ENCODE results near the gene LIPT2. TPM values are rescaled to one million over a fixed set of nuclear protein-coding genes. Genes with fewer than 3 reads are reported as not detected.

The LIPT2 gene
- total RNA-seq, 6 experiments from 2014 or later = 0.89 to 2.9 (median 2.1) TPM

DNA sequence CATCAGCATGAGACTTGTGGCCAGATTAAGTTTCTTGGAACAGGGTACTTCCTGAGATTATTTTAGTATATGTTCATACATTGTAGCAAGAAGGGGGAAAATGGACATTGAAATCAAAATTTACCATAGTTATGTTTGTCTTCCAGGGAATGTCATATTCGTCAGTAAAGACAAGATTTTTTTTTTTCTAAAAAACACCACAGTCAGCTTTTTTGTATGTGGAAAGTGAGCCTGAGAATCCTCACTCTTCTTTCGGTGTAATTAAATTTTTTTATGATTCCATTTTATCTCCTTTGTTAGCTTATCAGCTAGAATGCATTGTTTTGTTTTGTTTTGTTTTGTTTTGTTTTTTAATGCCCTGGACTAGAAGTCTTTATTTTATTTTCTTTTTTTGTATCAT, 31.5 kb upstream of the LIPT2 start:
- no peak overlapping the region for H3K4me3 ChIP-seq
- no peak for ATAC-seq
- H3K27me3 ChIP-seq = no peaks in the 10 kb centered on the region
- no peak overlapping the region for H3K27ac ChIP-seq
- H3K36me3 ChIP-seq = no peaks in the 10 kb centered on the region
- H3K4me1 ChIP-seq = no peaks in the 10 kb centered on the region
- H3K9me3 ChIP-seq = no peaks in the 10 kb centered on the region
- DNase-seq = no peak
- intact Hi-C loops (cut with DNase I) = no loop called here
- WGBS (ENCODE audit: insufficient coverage, low coverage, low lambda C conversion rate, missing lambda C conversion rate) = 54% methylated on average over 2 of the region's 2 CpGs
- TF ChIP-seq POLR2A (IDR thresholded peaks at IDR 0.05) = no peak
- TF ChIP-seq, protein P1, sequence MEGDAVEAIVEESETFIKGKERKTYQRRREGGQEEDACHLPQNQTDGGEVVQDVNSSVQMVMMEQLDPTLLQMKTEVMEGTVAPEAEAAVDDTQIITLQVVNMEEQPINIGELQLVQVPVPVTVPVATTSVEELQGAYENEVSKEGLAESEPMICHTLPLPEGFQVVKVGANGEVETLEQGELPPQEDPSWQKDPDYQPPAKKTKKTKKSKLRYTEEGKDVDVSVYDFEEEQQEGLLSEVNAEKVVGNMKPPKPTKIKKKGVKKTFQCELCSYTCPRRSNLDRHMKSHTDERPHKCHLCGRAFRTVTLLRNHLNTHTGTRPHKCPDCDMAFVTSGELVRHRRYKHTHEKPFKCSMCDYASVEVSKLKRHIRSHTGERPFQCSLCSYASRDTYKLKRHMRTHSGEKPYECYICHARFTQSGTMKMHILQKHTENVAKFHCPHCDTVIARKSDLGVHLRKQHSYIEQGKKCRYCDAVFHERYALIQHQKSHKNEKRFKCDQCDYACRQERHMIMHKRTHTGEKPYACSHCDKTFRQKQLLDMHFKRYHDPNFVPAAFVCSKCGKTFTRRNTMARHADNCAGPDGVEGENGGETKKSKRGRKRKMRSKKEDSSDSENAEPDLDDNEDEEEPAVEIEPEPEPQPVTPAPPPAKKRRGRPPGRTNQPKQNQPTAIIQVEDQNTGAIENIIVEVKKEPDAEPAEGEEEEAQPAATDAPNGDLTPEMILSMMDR (IDR thresholded peaks at IDR 0.05) = no peak

DNA sequence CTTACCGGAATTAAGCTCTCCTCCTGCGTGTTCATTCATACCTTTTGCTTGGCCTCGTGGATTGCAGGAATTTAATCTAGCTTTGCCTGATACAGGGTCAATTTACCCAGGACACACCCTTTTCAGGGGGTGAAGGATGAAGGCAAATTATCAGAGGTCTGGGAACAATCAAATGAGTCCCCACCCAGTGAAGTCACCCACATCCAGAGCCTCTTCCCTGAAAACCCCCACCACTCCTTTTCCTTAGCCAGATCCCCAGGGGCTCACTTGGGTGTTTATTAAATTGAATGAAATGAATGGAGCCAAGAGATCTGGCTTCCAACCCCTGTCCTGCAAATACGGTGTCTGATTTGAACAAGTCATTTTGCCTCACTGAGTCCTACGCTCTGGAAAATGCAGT, 31.0 kb upstream of the LIPT2 start:
- no peaks in the 10 kb centered on the region for H3K9me3 ChIP-seq
- no peaks in the 10 kb centered on the region for H3K4me1 ChIP-seq
- intact Hi-C loops (cut with DNase I) = no loop called here
- DNase-seq (no peak), ATAC-seq (no peak)
- TF ChIP-seq, protein P1 (IDR thresholded peaks at IDR 0.05) = no peak
- TF ChIP-seq POLR2A (IDR thresholded peaks at IDR 0.05) = no peak
- WGBS (ENCODE audit: insufficient coverage, low coverage, low lambda C conversion rate, missing lambda C conversion rate) = 79% methylated on average over 5 of the region's 5 CpGs
- H3K27me3 ChIP-seq = no peaks in the 10 kb centered on the region
- H3K4me3 ChIP-seq = no peak overlapping the region
- no peak overlapping the region for H3K27ac ChIP-seq
- no peaks in the 10 kb centered on the region for H3K36me3 ChIP-seq

DNA sequence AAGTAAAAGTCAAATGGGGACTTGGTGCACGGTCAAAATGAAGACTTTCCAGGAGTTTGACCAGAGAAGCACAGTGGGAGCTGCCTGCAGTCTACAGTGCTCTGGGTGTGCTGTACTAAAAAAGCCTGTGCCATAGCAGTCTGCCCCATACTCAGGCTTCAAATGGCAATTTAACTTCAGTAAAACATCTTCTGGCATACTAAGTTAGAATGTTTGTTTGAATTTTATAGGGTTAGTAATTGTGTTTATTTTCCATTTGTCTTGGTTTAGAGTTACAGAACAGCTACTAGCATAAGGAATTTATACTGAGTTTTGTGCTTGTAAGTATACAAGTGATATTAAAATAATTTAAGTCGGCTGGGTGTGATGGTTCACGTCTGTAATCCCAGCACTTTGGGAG, 29.3 kb upstream of the LIPT2 start:
- Histone ChIP-seq H3K9me3 (no peaks in the 10 kb centered on the region), H3K4me3 (no peak overlapping the region), H3K36me3 (no peaks in the 10 kb centered on the region), H3K4me1 (no peaks in the 10 kb centered on the region), H3K27me3 (no peaks in the 10 kb centered on the region), H3K27ac (no peak overlapping the region)
- no peak for TF ChIP-seq POLR2A (IDR thresholded peaks at IDR 0.05)
- TF ChIP-seq, protein P1 (IDR thresholded peaks at IDR 0.05) = no peak
- intact Hi-C loops (cut with DNase I) = no loop called here
- no peak for DNase-seq
- ATAC-seq = no peak
- WGBS (ENCODE audit: insufficient coverage, low coverage, low lambda C conversion rate, missing lambda C conversion rate) = 68% methylated on average over 3 of the region's 3 CpGs

DNA sequence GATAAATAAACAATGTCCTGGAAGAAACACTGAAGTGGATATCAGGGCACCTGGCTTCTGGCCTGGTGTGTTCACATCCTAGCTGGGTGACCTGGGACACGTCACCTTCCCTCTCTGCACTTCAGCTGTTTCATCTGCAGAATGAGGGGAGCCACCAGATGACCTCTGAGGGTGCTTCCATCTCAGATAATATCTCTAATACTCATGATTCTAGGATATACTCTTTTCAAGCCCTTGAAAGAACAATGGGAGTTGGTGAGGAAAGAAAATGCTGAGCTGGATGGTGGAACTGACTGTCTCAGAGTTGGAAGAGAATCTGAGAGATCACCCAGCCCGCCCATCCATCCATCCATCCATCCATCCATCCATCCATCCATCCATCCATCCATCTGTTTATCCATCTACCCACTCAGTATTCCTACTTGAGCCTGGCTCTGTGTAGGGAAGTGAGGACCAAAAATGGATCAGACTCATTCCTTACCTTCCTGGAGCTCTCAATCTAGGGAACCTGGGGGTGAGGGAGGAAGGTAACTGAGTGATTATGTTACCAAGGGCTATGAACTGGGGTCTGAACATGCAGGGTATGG, 28.2 kb upstream of the LIPT2 start:
- no peak overlapping the region for H3K27ac ChIP-seq
- intact Hi-C loops (cut with DNase I) = no loop called here
- ATAC-seq = peak; percentile 19 to 74 (median 58)
- TF ChIP-seq, protein P1 (IDR thresholded peaks at IDR 0.05) = no peak
- no peak for TF ChIP-seq POLR2A (IDR thresholded peaks at IDR 0.05)
- H3K4me3 ChIP-seq = no peak overlapping the region
- no peaks in the 10 kb centered on the region for H3K4me1 ChIP-seq
- WGBS (ENCODE audit: insufficient coverage, low coverage, low lambda C conversion rate, missing lambda C conversion rate) = 80% methylated on average over 2 of the region's 2 CpGs
- H3K36me3 ChIP-seq = no peaks in the 10 kb centered on the region
- no peak for DNase-seq
- H3K9me3 ChIP-seq = no peaks in the 10 kb centered on the region
- H3K27me3 ChIP-seq = no peaks in the 10 kb centered on the region
